Body of pancreas (tissue), 4 donors: ENCODE measurements around the gene C1QTNF1. TPM values are rescaled to one million over a fixed set of nuclear protein-coding genes. Genes with fewer than 3 reads are reported as not detected.
A peak's percentile ranks its signal among the peaks of the same experiment; 100 is the strongest.

Experiments
- ATAC-seq: fragments of 150-250 bp; one replicate; pipeline ENCODE4 v1.9.1; 2016
- DNase-seq, 4 donors: peaks; one replicate each; pipeline ENCODE4 v3.0.0-alpha.2; 2019
- H3K27ac ChIP-seq, 4 donors: fragments of 200-600 bp; sonication (generic); 1 replicate in 3 of 4; 2 replicates in 1 of 4; pipeline versions ENCODE4 v1.5.1 to v1.6.1; 2016 to 2019; ENCODE audit warnings: mild to moderate bottlenecking in 1 of 4, mixed read lengths in 1 of 4, moderate library complexity in 1 of 4
- H3K27me3 ChIP-seq, 2 donors: fragments of 200-600 bp; sonication (generic); one replicate each; pipeline ENCODE4 v1.6.0; 2016; ENCODE audit warnings: mild to moderate bottlenecking in 1 of 2
- H3K36me3 ChIP-seq, 2 donors: fragments of 200-600 bp; sonication (generic); replicated peaks in 1 of 2; 2 replicates each; pipeline ENCODE4 v1.5.1; 2016; ENCODE audit warnings: low read depth in 2 of 2; ENCODE audit not compliant: insufficient read depth in 1 of 2
- H3K4me1 ChIP-seq: fragments of 200-600 bp; sonication (generic); one replicate; pipeline ENCODE4 v1.6.0; 2016
- H3K4me3 ChIP-seq, 2 donors: fragments of 200-600 bp; sonication (generic); 1 replicate in 1 of 2; 2 replicates in 1 of 2; pipeline ENCODE4 v1.5.1; 2016 to 2019
- H3K9me3 ChIP-seq, 3 donors: fragments of 200-600 bp; sonication (generic); 1 replicate in 2 of 3; 2 replicates in 1 of 3; pipeline ENCODE4 v1.5.1; 2016
- CTCF ChIP-seq, 7 experiments: fragments of 450-650 bp in 4 of 7; fragments of 200-600 bp in 3 of 7; sonication (generic) in 3 of 7; IDR thresholded peaks; one replicate each; pipeline ENCODE4 v1.5.1; 2016 to 2019; ENCODE audit warnings: antibody characterized with exemption in 7 of 7
- POLR2A ChIP-seq, 3 donors: fragments of 450-650 bp; IDR thresholded peaks; one replicate each; pipeline ENCODE4 v1.6.1; 2016; ENCODE audit warnings: antibody characterized with exemption in 3 of 3, mild to moderate bottlenecking in 2 of 3
- WGBS, 2 donors: methylation state at CpG; one replicate each; pipeline ENCODE4 v1.1.5; 2017; 5-methylcytosine and 5-hydroxymethylcytosine counted together
- intact Hi-C: fragments of 100-400 bp; cut with DNase I; formaldehyde crosslinking; loops from one replicate; pipeline ENCODE4 v1.15.1; 2023
- total RNA-seq, 2 donors: library from RNA; depleted of rRNA; stranded (reverse); fragments of >200 nt; gene quantifications; one replicate each; pipeline ENCODE4 v1.1.0, GENCODE V29; 2016

C1QTNF1 gene
- total RNA-seq, 2 donors from 2014 or later = 8.3 to 50.1 TPM

- DNase-seq (peak; percentile 54 to 75 (median 63)), ATAC-seq (peak; percentile 54)
- H3K36me3 ChIP-seq = peaks cover 0 to 9% of the 10 kb centered on the region in 2 donors
- WGBS, 2 donors = 70 to 74% methylated on average over 37 to 48 of the region's 49 CpGs
- no peaks in the 10 kb centered on the region for H3K9me3 ChIP-seq
- H3K27ac ChIP-seq = no peak overlapping the region
- peaks cover 17% of the 10 kb centered on the region for H3K4me1 ChIP-seq
- TF ChIP-seq CTCF (IDR thresholded peaks at IDR 0.05) (peak; percentile 38 to 78 (median 67)), POLR2A (IDR thresholded peaks at IDR 0.05) (no peak)
- H3K27me3 ChIP-seq = no peaks in the 10 kb centered on the region
- intact Hi-C loops = no loop called here
- no peak overlapping the region for H3K4me3 ChIP-seq
Measured at GRCh38 chr17:78993241-78993956, 30.6 kb upstream of the C1QTNF1 start.

- no peak for DNase-seq
- WGBS, 2 donors = 94 to 95% methylated on average over 12 to 19 of the region's 22 CpGs
Measured at GRCh38 chr17:78993981-78994671, 29.8 kb upstream of the C1QTNF1 start.

GRCh38 chr17:78995022-78995760 lies 28.8 kb upstream of the C1QTNF1 start:
- H3K4me1 ChIP-seq = peaks cover 15% of the 10 kb centered on the region
- no peak for DNase-seq
- 84 to 90% methylated on average over 34 of the region's 34 CpGs for WGBS, 2 donors

More at GRCh38 chr17:78993981-78994671, 29.8 kb upstream of the C1QTNF1 start:
- no peak overlapping the region for H3K27ac ChIP-seq
- H3K36me3 ChIP-seq = peaks cover 0 to 9% of the 10 kb centered on the region in 2 donors
- TF ChIP-seq POLR2A (IDR thresholded peaks at IDR 0.05) (no peak), CTCF (IDR thresholded peaks at IDR 0.05) (no peak)
- H3K9me3 ChIP-seq = no peaks in the 10 kb centered on the region
- no peak for ATAC-seq
- H3K4me3 ChIP-seq = no peak overlapping the region
- H3K4me1 ChIP-seq = peaks cover 15% of the 10 kb centered on the region
- intact Hi-C loops = no loop called here
- no peaks in the 10 kb centered on the region for H3K27me3 ChIP-seq

More at GRCh38 chr17:78995022-78995760, 28.8 kb upstream of the C1QTNF1 start:
- Histone ChIP-seq H3K4me3 (no peak overlapping the region), H3K27ac (peak overlapping the region in 2 of 4 donors; percentile 58 to 59), H3K27me3 (no peaks in the 10 kb centered on the region), H3K9me3 (no peaks in the 10 kb centered on the region), H3K36me3 (peaks cover 0 to 9% of the 10 kb centered on the region in 2 donors)
- intact Hi-C loops = no loop called here
- no peak for ATAC-seq
- TF ChIP-seq CTCF (IDR thresholded peaks at IDR 0.05) (no peak), POLR2A (IDR thresholded peaks at IDR 0.05) (no peak)
